GM21367 (cell line): ENCODE data around the gene FOXK1.

Experiments used
- ATAC-seq: cut with Tn5 transposase; IDR thresholded peaks from one replicate; pipeline ENCODE4 v1.9.1; 2021; ENCODE audit not compliant: unreplicated experiment

FOXK1 gene

GRCh38 chr7:4762121-4763055 is 80.3 kb downstream of the FOXK1 start:
- ATAC-seq: no peak

- ATAC-seq: no peak
Measured at GRCh38 chr7:4763091-4763793, 81.1 kb downstream of the FOXK1 start.

GRCh38 chr7:4763794-4764185 is 81.7 kb downstream of the FOXK1 start:
- no peak for ATAC-seq

- ATAC-seq: no peak
Measured at GRCh38 chr7:4764402-4765007, 82.4 kb downstream of the FOXK1 start.

GRCh38 chr7:4765776-4766490 is 83.8 kb downstream of the FOXK1 start:
- no peak for ATAC-seq

- no peak for ATAC-seq
Measured at GRCh38 chr7:4766666-4767519, 84.8 kb downstream of the FOXK1 start.

GRCh38 chr7:4768597-4769569 is 86.8 kb downstream of the FOXK1 start:
- ATAC-seq: no peak

GRCh38 chr7:4769761-4770160 is 87.7 kb downstream of the FOXK1 start:
- ATAC-seq: no peak

- no peak for ATAC-seq
Measured at GRCh38 chr7:4770886-4771285, 88.8 kb downstream of the FOXK1 start.

- no peak for ATAC-seq
Measured at GRCh38 chr7:4771737-4772136, 89.6 kb downstream of the FOXK1 start.

GRCh38 chr7:4772306-4772705 is 90.2 kb downstream of the FOXK1 start:
- ATAC-seq: no peak

- no peak for ATAC-seq
Measured at GRCh38 chr7:4774007-4774406, 91.9 kb downstream of the FOXK1 start.

GRCh38 chr7:4774658-4775249 is 92.7 kb downstream of the FOXK1 start:
- ATAC-seq: peak; percentile 21

- peak; percentile 88 for ATAC-seq
Measured at GRCh38 chr7:4775250-4775847, 93.3 kb downstream of the FOXK1 start, which contains the start of gene AP5Z1. Gene AP5Z1, plus strand, starts transcription at chr7:4775623. Its CDS starts 93 bp downstream, at chr7:4775716.

GRCh38 chr7:4775848-4776623 is 93.9 kb downstream of the FOXK1 start:
- ATAC-seq: peak; percentile 3

- ATAC-seq: no peak
Measured at GRCh38 chr7:4779118-4779517, 97.0 kb downstream of the FOXK1 start.

GRCh38 chr7:4781366-4782069 is 99.4 kb downstream of the FOXK1 start:
- ATAC-seq: no peak
